Measurements from ENCODE around the gene AZU1. TPM values are rescaled to one million over a fixed set of nuclear protein-coding genes. Genes with fewer than 3 reads are reported as not detected.

AZU1 gene
- total RNA-seq, 1 donor = not detected

DNA sequence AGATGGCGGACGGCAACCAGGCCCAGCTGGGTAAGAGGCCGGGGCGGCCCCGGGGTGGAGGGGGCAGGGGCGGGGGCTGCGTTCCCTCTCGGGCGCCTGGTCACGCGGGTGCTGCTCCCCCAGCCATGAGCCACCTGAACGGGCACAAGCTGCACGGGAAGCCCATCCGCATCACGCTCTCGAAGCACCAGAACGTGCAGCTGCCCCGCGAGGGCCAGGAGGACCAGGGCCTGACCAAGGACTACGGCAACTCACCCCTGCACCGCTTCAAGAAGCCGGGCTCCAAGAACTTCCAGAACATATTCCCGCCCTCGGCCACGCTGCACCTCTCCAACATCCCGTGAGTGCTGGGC is 19.2 kb upstream of the AZU1 start:
- TF ChIP-seq, protein P1, sequence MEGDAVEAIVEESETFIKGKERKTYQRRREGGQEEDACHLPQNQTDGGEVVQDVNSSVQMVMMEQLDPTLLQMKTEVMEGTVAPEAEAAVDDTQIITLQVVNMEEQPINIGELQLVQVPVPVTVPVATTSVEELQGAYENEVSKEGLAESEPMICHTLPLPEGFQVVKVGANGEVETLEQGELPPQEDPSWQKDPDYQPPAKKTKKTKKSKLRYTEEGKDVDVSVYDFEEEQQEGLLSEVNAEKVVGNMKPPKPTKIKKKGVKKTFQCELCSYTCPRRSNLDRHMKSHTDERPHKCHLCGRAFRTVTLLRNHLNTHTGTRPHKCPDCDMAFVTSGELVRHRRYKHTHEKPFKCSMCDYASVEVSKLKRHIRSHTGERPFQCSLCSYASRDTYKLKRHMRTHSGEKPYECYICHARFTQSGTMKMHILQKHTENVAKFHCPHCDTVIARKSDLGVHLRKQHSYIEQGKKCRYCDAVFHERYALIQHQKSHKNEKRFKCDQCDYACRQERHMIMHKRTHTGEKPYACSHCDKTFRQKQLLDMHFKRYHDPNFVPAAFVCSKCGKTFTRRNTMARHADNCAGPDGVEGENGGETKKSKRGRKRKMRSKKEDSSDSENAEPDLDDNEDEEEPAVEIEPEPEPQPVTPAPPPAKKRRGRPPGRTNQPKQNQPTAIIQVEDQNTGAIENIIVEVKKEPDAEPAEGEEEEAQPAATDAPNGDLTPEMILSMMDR (IDR thresholded peaks at IDR 0.05; ENCODE audit: extremely low read depth, low read depth, low read length) = no peak
- no peak overlapping the region for H3K4me2 ChIP-seq (ENCODE audit: insufficient read depth, low read length)
- peaks cover 75% of the 10 kb centered on the region for H3K79me2 ChIP-seq (ENCODE audit: insufficient read depth, low read length)
- H3K4me3 ChIP-seq (ENCODE audit: insufficient read depth, low read length) = no peak overlapping the region
- DNase-seq (ENCODE audit: insufficient read length, low spot score, missing footprints) = peak; percentile 83
- no peak overlapping the region for H3K27ac ChIP-seq (ENCODE audit: low read depth, low read length)
- H4K20me1 ChIP-seq (ENCODE audit: insufficient read depth, low read length) = peaks cover 73% of the 10 kb centered on the region
- no peaks in the 10 kb centered on the region for H3K27me3 ChIP-seq (ENCODE audit: insufficient read depth, low read length)
- H3K4me1 ChIP-seq (ENCODE audit: insufficient read depth, low read length) = no peaks in the 10 kb centered on the region
- H3K36me3 ChIP-seq (ENCODE audit: insufficient read depth, low read length) = peaks cover 86% of the 10 kb centered on the region
- no peak overlapping the region for H2AFZ ChIP-seq (ENCODE audit: low read length)
- no peaks in the 10 kb centered on the region for H3K9me3 ChIP-seq (ENCODE audit: low read depth, low read length)

- peaks cover 58% of the 10 kb centered on the region for H4K20me1 ChIP-seq (ENCODE audit: insufficient read depth, low read length)
- TF ChIP-seq, protein P1 (IDR thresholded peaks at IDR 0.05; ENCODE audit: extremely low read depth, low read depth, low read length) = no peak
- H2AFZ ChIP-seq (ENCODE audit: low read length) = no peak overlapping the region
- H3K9me3 ChIP-seq (ENCODE audit: low read depth, low read length) = no peaks in the 10 kb centered on the region
- no peak overlapping the region for H3K4me3 ChIP-seq (ENCODE audit: insufficient read depth, low read length)
- H3K4me2 ChIP-seq (ENCODE audit: insufficient read depth, low read length) = no peak overlapping the region
- H3K36me3 ChIP-seq (ENCODE audit: insufficient read depth, low read length) = peaks cover 67% of the 10 kb centered on the region
- H3K27ac ChIP-seq (ENCODE audit: low read depth, low read length) = no peak overlapping the region
- H3K27me3 ChIP-seq (ENCODE audit: insufficient read depth, low read length) = no peaks in the 10 kb centered on the region
- H3K79me2 ChIP-seq (ENCODE audit: insufficient read depth, low read length) = peaks cover 57% of the 10 kb centered on the region
- H3K4me1 ChIP-seq (ENCODE audit: insufficient read depth, low read length) = no peaks in the 10 kb centered on the region
- peak; percentile 88 for DNase-seq (ENCODE audit: insufficient read length, low spot score, missing footprints)
Measured at GRCh38 chr19:810077-810855, 17.4 kb upstream of the AZU1 start.

DNA sequence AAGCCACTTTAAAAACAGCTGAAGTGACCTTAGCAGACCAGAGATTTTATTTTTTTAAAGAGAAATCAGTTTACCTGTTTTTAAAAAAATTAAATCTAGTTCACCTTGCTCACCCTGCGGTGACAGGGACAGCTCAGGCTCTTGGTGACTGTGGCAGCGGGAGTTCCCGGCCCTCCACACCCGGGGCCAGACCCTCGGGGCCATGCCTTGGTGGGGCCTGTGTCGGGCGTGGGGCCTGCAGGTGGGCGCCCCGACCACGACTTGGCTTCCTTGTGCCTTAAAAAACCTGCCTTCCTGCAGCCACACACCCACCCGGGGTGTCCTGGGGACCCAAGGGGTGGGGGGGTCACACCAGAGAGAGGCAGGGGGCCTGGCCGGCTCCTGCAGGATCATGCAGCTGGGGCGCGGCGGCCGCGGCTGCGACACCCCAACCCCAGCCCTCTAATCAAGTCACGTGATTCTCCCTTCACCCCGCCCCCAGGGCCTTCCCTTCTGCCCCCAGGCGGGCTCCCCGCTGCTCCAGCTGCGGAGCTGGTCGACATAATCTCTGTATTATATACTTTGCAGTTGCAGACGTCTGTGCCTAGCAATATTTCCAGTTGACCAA is 16.7 kb upstream of the AZU1 start:
- TF ChIP-seq, protein P1 (IDR thresholded peaks at IDR 0.05; ENCODE audit: extremely low read depth, low read depth, low read length) = no peak
- Histone ChIP-seq H3K9me3 (ENCODE audit: low read depth, low read length) (no peaks in the 10 kb centered on the region), H2AFZ (ENCODE audit: low read length) (no peak overlapping the region), H3K27ac (ENCODE audit: low read depth, low read length) (no peak overlapping the region), H3K4me2 (ENCODE audit: insufficient read depth, low read length) (no peak overlapping the region), H3K36me3 (ENCODE audit: insufficient read depth, low read length) (peaks cover 60% of the 10 kb centered on the region), H4K20me1 (ENCODE audit: insufficient read depth, low read length) (peaks cover 51% of the 10 kb centered on the region), H3K79me2 (ENCODE audit: insufficient read depth, low read length) (peaks cover 49% of the 10 kb centered on the region), H3K4me1 (ENCODE audit: insufficient read depth, low read length) (no peaks in the 10 kb centered on the region), H3K4me3 (ENCODE audit: insufficient read depth, low read length) (no peak overlapping the region), H3K27me3 (ENCODE audit: insufficient read depth, low read length) (no peaks in the 10 kb centered on the region)
- peak; percentile 86 for DNase-seq (ENCODE audit: insufficient read length, low spot score, missing footprints)

GRCh38 chr19:811506-812048 is 16.1 kb upstream of the AZU1 start:
- Histone ChIP-seq H3K36me3 (ENCODE audit: insufficient read depth, low read length) (peaks cover 55% of the 10 kb centered on the region), H3K27ac (ENCODE audit: low read depth, low read length) (no peak overlapping the region), H3K9me3 (ENCODE audit: low read depth, low read length) (no peaks in the 10 kb centered on the region), H3K79me2 (ENCODE audit: insufficient read depth, low read length) (peaks cover 44% of the 10 kb centered on the region), H2AFZ (ENCODE audit: low read length) (no peak overlapping the region), H3K4me2 (ENCODE audit: insufficient read depth, low read length) (no peak overlapping the region), H3K4me1 (ENCODE audit: insufficient read depth, low read length) (no peaks in the 10 kb centered on the region), H3K4me3 (ENCODE audit: insufficient read depth, low read length) (no peak overlapping the region), H3K27me3 (ENCODE audit: insufficient read depth, low read length) (no peaks in the 10 kb centered on the region), H4K20me1 (ENCODE audit: insufficient read depth, low read length) (peaks cover 47% of the 10 kb centered on the region)
- TF ChIP-seq, protein P1 (IDR thresholded peaks at IDR 0.05; ENCODE audit: extremely low read depth, low read depth, low read length) = no peak
- DNase-seq (ENCODE audit: insufficient read length, low spot score, missing footprints) = peak; percentile 88
